GM19240 (cell line): ENCODE results near the gene IPO5.
"Not testable (repeated sequence)": the region's sequence is repeated elsewhere in the genome, so short reads cannot be mapped to it uniquely, and the experiment has no call there.

Experiments used
- DNase-seq: peaks from one replicate; pipeline ENCODE4 v3.0.0; 2011; ENCODE audit warnings: low spot score; ENCODE audit not compliant: insufficient read length

Gene IPO5

GRCh38 chr13:97948041-97948440 is 5.4 kb upstream of the IPO5 start:
- DNase-seq: no peak

GRCh38 chr13:97949316-97949715 is 4.2 kb upstream of the IPO5 start:
- DNase-seq: not testable (repeated sequence)

GRCh38 chr13:97951376-97951775 is 2.1 kb upstream of the IPO5 start:
- no peak for DNase-seq

GRCh38 chr13:97952831-97953230 is 644 bp upstream of the IPO5 start:
- DNase-seq: not testable (repeated sequence)

GRCh38 chr13:97961340-97961739 is 7.9 kb downstream of the IPO5 start:
- DNase-seq: no peak

GRCh38 chr13:97962887-97963286 is 9.4 kb downstream of the IPO5 start:
- no peak for DNase-seq

- DNase-seq: no peak
Observed at GRCh38 chr13:97967226-97967625, 13.8 kb downstream of the IPO5 start.

GRCh38 chr13:97967948-97968347 is 14.5 kb downstream of the IPO5 start:
- DNase-seq: no peak

- DNase-seq: no peak
Observed at GRCh38 chr13:97971519-97971918, 18.0 kb downstream of the IPO5 start.

- DNase-seq: no peak
Observed at GRCh38 chr13:97974773-97975172, 21.3 kb downstream of the IPO5 start.

GRCh38 chr13:97975280-97975847 is 21.9 kb downstream of the IPO5 start:
- DNase-seq: no peak

- DNase-seq: peak; percentile 93
Observed at GRCh38 chr13:97975848-97976609, 22.6 kb downstream of the IPO5 start.

- DNase-seq: peak; percentile 18
Observed at GRCh38 chr13:97976610-97977521, 23.4 kb downstream of the IPO5 start.

GRCh38 chr13:97977982-97978381 is 24.5 kb downstream of the IPO5 start:
- no peak for DNase-seq

- DNase-seq: no peak
Observed at GRCh38 chr13:97978651-97979050, 25.2 kb downstream of the IPO5 start.

GRCh38 chr13:97979051-97979450 is 25.6 kb downstream of the IPO5 start:
- no peak for DNase-seq

- DNase-seq: no peak
Observed at GRCh38 chr13:97979556-97979955, 26.1 kb downstream of the IPO5 start.

- DNase-seq: no peak
Observed at GRCh38 chr13:97982286-97982685, 28.8 kb downstream of the IPO5 start.

GRCh38 chr13:97986835-97987234 is 33.4 kb downstream of the IPO5 start:
- DNase-seq: no peak

- DNase-seq: no peak
Observed at GRCh38 chr13:97999653-98000052, 46.2 kb downstream of the IPO5 start.

GRCh38 chr13:98004107-98004506 is 50.6 kb downstream of the IPO5 start:
- DNase-seq: no peak

- DNase-seq: not testable (repeated sequence)
Observed at GRCh38 chr13:98004997-98005396, 51.5 kb downstream of the IPO5 start.
